ENCODE results near the gene IL36RN. TPM values are rescaled to one million over a fixed set of nuclear protein-coding genes. Genes with fewer than 3 reads are reported as not detected.
"Not testable (repeated sequence)": the region's sequence is repeated elsewhere in the genome, so short reads cannot be mapped to it uniquely, and the experiment has no call there.

Gene IL36RN
- total RNA-seq, 1 experiment from 2014 or later = not detected

- ChIA-PET POLR2A (ENCODE audit: low non-redundant PET) (no interaction called here), CTCF (no interaction called here)
- no peak for DNase-seq (ENCODE audit: low spot score)
- intact Hi-C loops (cut with micrococcal nuclease; ENCODE audit: unreplicated experiment) = no loop called here
- BruUV-seq (replicated peaks) = no TSS peak
- H3K27me3 ChIP-seq (replicated peaks; ENCODE audit: insufficient read depth, low read depth, low read length, poor library complexity) = peaks cover 26% of the 10 kb centered on the region
- H3K9me3 ChIP-seq (ENCODE audit: low read depth, low read length, poor library complexity, severe bottlenecking) = no peaks in the 10 kb centered on the region
- TF ChIP-seq EZH2 (IDR thresholded peaks at IDR 0.05; ENCODE audit: borderline replicate concordance, low read depth, low read length, poor library complexity, severe bottlenecking) (no peak), CTCF (conservative IDR thresholded peaks at IDR 0.05; ENCODE audit: low read depth, low read length) (no peak)
- H3K4me1 ChIP-seq (ENCODE audit: insufficient read depth, low read length, poor library complexity, severe bottlenecking) = no peaks in the 10 kb centered on the region
- no peaks in the 10 kb centered on the region for H3K36me3 ChIP-seq (ENCODE audit: insufficient read depth, low read length, poor library complexity, severe bottlenecking)
- no peak overlapping the region for H3K4me3 ChIP-seq (ENCODE audit: low read depth, low read length, poor library complexity, severe bottlenecking)
- no peak overlapping the region for H3K27ac ChIP-seq (ENCODE audit: low read depth, low read length, poor library complexity, severe bottlenecking)
Measured at GRCh38 chr2:113091231-113091896, 32.4 kb downstream of the IL36RN start.

GRCh38 chr2:113092864-113093612, 34.0 kb downstream of the IL36RN start:
- POLR2A ChIA-PET (ENCODE audit: low non-redundant PET) = no interaction called here
- no TSS peak for BruUV-seq (replicated peaks)
- Histone ChIP-seq H3K9me3 (ENCODE audit: low read depth, low read length, poor library complexity, severe bottlenecking) (no peaks in the 10 kb centered on the region), H3K4me3 (ENCODE audit: low read depth, low read length, poor library complexity, severe bottlenecking) (no peak overlapping the region), H3K36me3 (ENCODE audit: insufficient read depth, low read length, poor library complexity, severe bottlenecking) (no peaks in the 10 kb centered on the region), H3K27me3 (replicated peaks; ENCODE audit: insufficient read depth, low read depth, low read length, poor library complexity) (peaks cover 30% of the 10 kb centered on the region), H3K27ac (ENCODE audit: low read depth, low read length, poor library complexity, severe bottlenecking) (no peak overlapping the region), H3K4me1 (ENCODE audit: insufficient read depth, low read length, poor library complexity, severe bottlenecking) (no peaks in the 10 kb centered on the region)
- CTCF ChIA-PET = no interaction called here
- no peak for DNase-seq (ENCODE audit: low spot score)
- intact Hi-C loops (cut with micrococcal nuclease; ENCODE audit: unreplicated experiment) = no loop called here
- no peak for TF ChIP-seq CTCF (conservative IDR thresholded peaks at IDR 0.05; ENCODE audit: low read depth, low read length)
- TF ChIP-seq EZH2 (IDR thresholded peaks at IDR 0.05; ENCODE audit: borderline replicate concordance, low read depth, low read length, poor library complexity, severe bottlenecking) = no peak

GRCh38 chr2:113093613-113093977, 34.6 kb downstream of the IL36RN start:
- Histone ChIP-seq H3K27me3 (replicated peaks; ENCODE audit: insufficient read depth, low read depth, low read length, poor library complexity) (peaks cover 25% of the 10 kb centered on the region), H3K27ac (ENCODE audit: low read depth, low read length, poor library complexity, severe bottlenecking) (no peak overlapping the region), H3K36me3 (ENCODE audit: insufficient read depth, low read length, poor library complexity, severe bottlenecking) (no peaks in the 10 kb centered on the region), H3K4me3 (ENCODE audit: low read depth, low read length, poor library complexity, severe bottlenecking) (no peak overlapping the region), H3K4me1 (ENCODE audit: insufficient read depth, low read length, poor library complexity, severe bottlenecking) (no peaks in the 10 kb centered on the region), H3K9me3 (ENCODE audit: low read depth, low read length, poor library complexity, severe bottlenecking) (no peaks in the 10 kb centered on the region)
- DNase-seq (ENCODE audit: low spot score) = no peak
- ChIA-PET POLR2A (ENCODE audit: low non-redundant PET) (no interaction called here), CTCF (no interaction called here)
- no TSS peak for BruUV-seq (replicated peaks)
- TF ChIP-seq CTCF (conservative IDR thresholded peaks at IDR 0.05; ENCODE audit: low read depth, low read length) = no peak
- no peak for TF ChIP-seq EZH2 (IDR thresholded peaks at IDR 0.05; ENCODE audit: borderline replicate concordance, low read depth, low read length, poor library complexity, severe bottlenecking)
- intact Hi-C loops (cut with micrococcal nuclease; ENCODE audit: unreplicated experiment) = no loop called here

- DNase-seq (ENCODE audit: low spot score); H3K4me1 ChIP-seq (ENCODE audit: insufficient read depth, low read length, poor library complexity, severe bottlenecking); H3K4me3 ChIP-seq (ENCODE audit: low read depth, low read length, poor library complexity, severe bottlenecking); BruUV-seq (replicated peaks); H3K9me3 ChIP-seq (ENCODE audit: low read depth, low read length, poor library complexity, severe bottlenecking); H3K36me3 ChIP-seq (ENCODE audit: insufficient read depth, low read length, poor library complexity, severe bottlenecking); CTCF ChIA-PET; intact Hi-C loops (cut with micrococcal nuclease; ENCODE audit: unreplicated experiment); H3K27ac ChIP-seq (ENCODE audit: low read depth, low read length, poor library complexity, severe bottlenecking); POLR2A ChIA-PET (ENCODE audit: low non-redundant PET): not testable (repeated sequence)
- peaks cover 14% of the 10 kb centered on the region for H3K27me3 ChIP-seq (replicated peaks; ENCODE audit: insufficient read depth, low read depth, low read length, poor library complexity)
Measured at GRCh38 chr2:113096306-113096705, 37.3 kb downstream of the IL36RN start.

- POLR2A ChIA-PET (ENCODE audit: low non-redundant PET); H3K36me3 ChIP-seq (ENCODE audit: insufficient read depth, low read length, poor library complexity, severe bottlenecking); CTCF ChIA-PET; H3K27me3 ChIP-seq (replicated peaks; ENCODE audit: insufficient read depth, low read depth, low read length, poor library complexity); H3K4me1 ChIP-seq (ENCODE audit: insufficient read depth, low read length, poor library complexity, severe bottlenecking); H3K9me3 ChIP-seq (ENCODE audit: low read depth, low read length, poor library complexity, severe bottlenecking); intact Hi-C loops (cut with micrococcal nuclease; ENCODE audit: unreplicated experiment); H3K27ac ChIP-seq (ENCODE audit: low read depth, low read length, poor library complexity, severe bottlenecking); H3K4me3 ChIP-seq (ENCODE audit: low read depth, low read length, poor library complexity, severe bottlenecking); DNase-seq (ENCODE audit: low spot score); BruUV-seq (replicated peaks): not testable (repeated sequence)
Measured at GRCh38 chr2:113096842-113097618, 38.0 kb downstream of the IL36RN start.

All from A673 (cell line).